Mammary epithelial cell (primary cell): ENCODE results near the gene SCUBE1.

ENCODE experiments used
- EZH2 ChIP-seq: IDR thresholded peaks from 2 replicates; pipeline ENCODE4 v1.6.1; 2012; ENCODE audit warnings: low read length, inconsistent platforms, borderline replicate concordance
- TF ChIP-seq, protein P1 (sequence below), 2 donors: IDR thresholded peaks in 1 of 2; conservative IDR thresholded peaks in 1 of 2; 2 replicates each; pipeline ENCODE4 v1.5.1; 2011 to 2012; ENCODE audit warnings: inconsistent platforms in 2 of 2, low read length in 2 of 2, mild to moderate bottlenecking in 2 of 2, control low read depth in 1 of 2, low read depth in 1 of 2; ENCODE audit not compliant: insufficient read depth in 1 of 2; ENCODE audit errors: extremely low read depth in 1 of 2

GRCh38 chr22:43162412-43163150, 180.6 kb downstream of the SCUBE1 start:
- TF ChIP-seq, protein P1, sequence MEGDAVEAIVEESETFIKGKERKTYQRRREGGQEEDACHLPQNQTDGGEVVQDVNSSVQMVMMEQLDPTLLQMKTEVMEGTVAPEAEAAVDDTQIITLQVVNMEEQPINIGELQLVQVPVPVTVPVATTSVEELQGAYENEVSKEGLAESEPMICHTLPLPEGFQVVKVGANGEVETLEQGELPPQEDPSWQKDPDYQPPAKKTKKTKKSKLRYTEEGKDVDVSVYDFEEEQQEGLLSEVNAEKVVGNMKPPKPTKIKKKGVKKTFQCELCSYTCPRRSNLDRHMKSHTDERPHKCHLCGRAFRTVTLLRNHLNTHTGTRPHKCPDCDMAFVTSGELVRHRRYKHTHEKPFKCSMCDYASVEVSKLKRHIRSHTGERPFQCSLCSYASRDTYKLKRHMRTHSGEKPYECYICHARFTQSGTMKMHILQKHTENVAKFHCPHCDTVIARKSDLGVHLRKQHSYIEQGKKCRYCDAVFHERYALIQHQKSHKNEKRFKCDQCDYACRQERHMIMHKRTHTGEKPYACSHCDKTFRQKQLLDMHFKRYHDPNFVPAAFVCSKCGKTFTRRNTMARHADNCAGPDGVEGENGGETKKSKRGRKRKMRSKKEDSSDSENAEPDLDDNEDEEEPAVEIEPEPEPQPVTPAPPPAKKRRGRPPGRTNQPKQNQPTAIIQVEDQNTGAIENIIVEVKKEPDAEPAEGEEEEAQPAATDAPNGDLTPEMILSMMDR (conservative IDR thresholded peaks at IDR 0.05 in 1 of 2, IDR thresholded peaks at IDR 0.05 in 1 of 2; ENCODE audit: extremely low read depth in 1 of 2, insufficient read depth in 1 of 2, low read depth in 1 of 2, low read length in 2 of 2): no peak
- no peak for TF ChIP-seq EZH2
